GM12878 (cell line): Measurements from ENCODE around the gene HS1BP3.

Experiments used
- CTCF ChIP-seq, 3 experiments: IDR thresholded peaks in 2 of 3; conservative IDR thresholded peaks in 1 of 3; 2 replicates each; pipeline ENCODE4 v1.5.1; 2011; ENCODE audit warnings: low read depth in 3 of 3, low read length in 3 of 3, mild to moderate bottlenecking in 3 of 3, control low read depth in 2 of 3, moderate library complexity in 2 of 3, inconsistent platforms in 1 of 3, mixed read lengths in 1 of 3; ENCODE audit not compliant: control insufficient read depth in 2 of 3, insufficient read depth in 1 of 3; ENCODE audit errors: extremely low read depth in 1 of 3
- DPF2 ChIP-seq: fragments of 450-650 bp; IDR thresholded peaks from 2 replicates; pipeline ENCODE4 v1.6.1; 2017; ENCODE audit warnings: mild to moderate bottlenecking
- PBX3 ChIP-seq: IDR thresholded peaks from 2 replicates; pipeline ENCODE4 v1.6.1; 2011; ENCODE audit warnings: mild to moderate bottlenecking, low read depth, low read length, moderate library complexity; ENCODE audit not compliant: insufficient replicate concordance
- POLR2A ChIP-seq: IDR thresholded peaks from 2 replicates; pipeline ENCODE4 v1.6.1; 2011; ENCODE audit warnings: low read depth, mild to moderate bottlenecking, low read length

GRCh38 chr2:20620271-20620681 lies 30.6 kb downstream of the HS1BP3 start:
- TF ChIP-seq DPF2 (no peak), CTCF (IDR thresholded peaks at IDR 0.05 in 2 of 3, conservative IDR thresholded peaks at IDR 0.05 in 1 of 3; ENCODE audit: control insufficient read depth in 2 of 3, extremely low read depth in 1 of 3, insufficient read depth in 1 of 3, low read depth in 3 of 3, low read length in 3 of 3) (no peak), POLR2A (no peak), PBX3 (no peak)
